Measurements from ENCODE around the gene AKAP9. TPM values are rescaled to one million over a fixed set of nuclear protein-coding genes. Genes with fewer than 3 reads are reported as not detected.
"Not testable (repeated sequence)": the region's sequence is repeated elsewhere in the genome, so short reads cannot be mapped to it uniquely, and the experiment has no call there.

Gene AKAP9
- total RNA-seq, 2 experiments from 2014 or later, result 25.3 to 25.4 TPM

DNA sequence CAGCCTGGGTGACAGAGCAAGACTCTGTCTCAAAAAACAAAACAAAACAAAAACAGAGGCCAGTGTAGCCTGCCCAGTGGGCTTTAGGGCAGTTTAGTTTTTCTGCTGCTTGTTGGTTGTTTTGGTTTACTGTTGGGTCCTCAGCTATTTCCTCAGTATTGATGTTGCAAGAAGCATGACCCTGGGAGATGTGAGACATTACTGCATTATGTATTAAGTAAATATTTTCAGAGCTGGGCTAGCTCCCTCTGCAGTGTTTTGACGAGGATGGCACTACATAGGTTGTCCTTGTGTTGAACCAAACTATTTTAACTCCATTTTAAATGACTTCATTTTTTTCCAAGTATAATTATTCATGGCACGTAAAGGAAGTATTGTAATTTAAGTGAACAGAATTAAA lies 4.8 kb downstream of the AKAP9 start:
- ATAC-seq (no peak), DNase-seq (no peak)
- POLR2A ChIA-PET, result no interaction called here
- no peak overlapping the region for H3K4me3 Mint-ChIP-seq
- no peak overlapping the region for H3K27ac Mint-ChIP-seq
- CTCF ChIA-PET, result interaction anchor here (0.8 kb wide), 1 partner anchor 502 kb away, joined by 3 read pairs; the partner anchor contains the start of gene GATAD1
- intact Hi-C loops (cut with DNase I, micrococcal nuclease), result loop anchor here in 1 of 2 experiments (10.0 kb wide), 1 partner anchor 1601 kb away; the partner anchor contains the start of gene GTPBP10
- no peaks in the 10 kb centered on the region for H3K27me3 Mint-ChIP-seq
- H3K36me3 Mint-ChIP-seq (ENCODE audit: low read depth), result peaks cover 14% of the 10 kb centered on the region
- peaks cover 44% of the 10 kb centered on the region for H3K4me1 Mint-ChIP-seq
- H3K9me3 Mint-ChIP-seq (ENCODE audit: low read depth), result peaks cover 4% of the 10 kb centered on the region

DNA sequence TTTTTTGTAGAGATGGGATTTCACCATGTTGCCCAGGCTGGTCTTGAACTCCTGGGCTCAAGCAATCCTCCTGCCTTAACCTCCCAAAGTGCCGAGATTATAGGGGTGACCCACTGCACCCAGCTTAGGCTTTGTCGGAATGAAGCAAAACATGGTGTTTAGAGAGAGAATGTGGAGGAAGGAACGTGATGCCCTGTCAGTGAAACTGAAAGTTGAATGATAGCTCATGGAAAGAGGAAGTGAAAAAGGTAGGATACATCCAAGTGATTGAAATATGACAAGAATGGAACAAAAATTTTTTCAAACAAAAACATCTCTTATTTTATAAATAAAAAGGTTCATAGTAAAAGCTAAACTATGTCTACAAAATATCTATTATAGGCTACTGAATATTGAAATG lies 5.9 kb downstream of the AKAP9 start:
- intact Hi-C loops (cut with DNase I, micrococcal nuclease), result loop anchor here in 1 of 2 experiments (10.0 kb wide), 1 partner anchor 1602 kb away; the partner anchor contains the start of gene GTPBP10

DNA sequence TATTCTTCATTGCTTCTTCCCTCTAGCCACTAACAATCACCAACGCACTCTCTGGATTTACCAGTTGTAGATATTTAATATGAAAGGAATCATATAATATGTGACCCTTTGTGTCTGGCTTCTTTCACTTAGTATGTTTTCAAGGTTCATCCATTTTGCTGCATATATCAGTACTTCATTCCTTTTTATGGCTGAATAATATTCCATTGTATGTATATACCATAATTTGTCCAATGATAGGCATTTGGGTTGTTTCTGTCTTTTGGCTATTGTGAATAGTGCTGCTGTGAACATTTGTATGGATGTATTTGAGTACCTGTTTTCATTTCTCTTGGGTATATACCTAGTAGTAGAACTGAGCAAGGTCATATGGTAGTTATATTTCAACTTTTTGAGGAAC lies 7.3 kb downstream of the AKAP9 start:
- CTCF ChIA-PET, result no interaction called here
- Mint-ChIP-seq H3K9me3 (ENCODE audit: low read depth) (peaks cover 4% of the 10 kb centered on the region), H3K27ac (no peak overlapping the region), H3K4me3 (no peak overlapping the region), H3K4me1 (peaks cover 38% of the 10 kb centered on the region), H3K36me3 (ENCODE audit: low read depth) (peaks cover 14% of the 10 kb centered on the region), H3K27me3 (no peaks in the 10 kb centered on the region)
- POLR2A ChIA-PET, result no interaction called here
- ATAC-seq (no peak), DNase-seq (no peak)
- intact Hi-C loops (cut with DNase I, micrococcal nuclease), result loop anchor here in 1 of 2 experiments (10.0 kb wide), 1 partner anchor 1603 kb away; the partner anchor contains the start of gene GTPBP10

More for the DNA sequence above, 5.9 kb downstream of the AKAP9 start:
- ChIA-PET CTCF (interaction anchor here (0.5 to 1.4 kb wide), 4 partner anchors 8 to 501 kb away, joined by 3 to 4 read pairs (median 4); partner anchors contain the start of genes GATAD1 and MTERF1), POLR2A (no interaction called here)
- Mint-ChIP-seq H3K4me1 (peaks cover 42% of the 10 kb centered on the region), H3K27ac (no peak overlapping the region), H3K9me3 (ENCODE audit: low read depth) (peaks cover 4% of the 10 kb centered on the region), H3K4me3 (no peak overlapping the region), H3K36me3 (ENCODE audit: low read depth) (peaks cover 11% of the 10 kb centered on the region), H3K27me3 (no peaks in the 10 kb centered on the region)
- ATAC-seq (no peak), DNase-seq (no peak)

DNA sequence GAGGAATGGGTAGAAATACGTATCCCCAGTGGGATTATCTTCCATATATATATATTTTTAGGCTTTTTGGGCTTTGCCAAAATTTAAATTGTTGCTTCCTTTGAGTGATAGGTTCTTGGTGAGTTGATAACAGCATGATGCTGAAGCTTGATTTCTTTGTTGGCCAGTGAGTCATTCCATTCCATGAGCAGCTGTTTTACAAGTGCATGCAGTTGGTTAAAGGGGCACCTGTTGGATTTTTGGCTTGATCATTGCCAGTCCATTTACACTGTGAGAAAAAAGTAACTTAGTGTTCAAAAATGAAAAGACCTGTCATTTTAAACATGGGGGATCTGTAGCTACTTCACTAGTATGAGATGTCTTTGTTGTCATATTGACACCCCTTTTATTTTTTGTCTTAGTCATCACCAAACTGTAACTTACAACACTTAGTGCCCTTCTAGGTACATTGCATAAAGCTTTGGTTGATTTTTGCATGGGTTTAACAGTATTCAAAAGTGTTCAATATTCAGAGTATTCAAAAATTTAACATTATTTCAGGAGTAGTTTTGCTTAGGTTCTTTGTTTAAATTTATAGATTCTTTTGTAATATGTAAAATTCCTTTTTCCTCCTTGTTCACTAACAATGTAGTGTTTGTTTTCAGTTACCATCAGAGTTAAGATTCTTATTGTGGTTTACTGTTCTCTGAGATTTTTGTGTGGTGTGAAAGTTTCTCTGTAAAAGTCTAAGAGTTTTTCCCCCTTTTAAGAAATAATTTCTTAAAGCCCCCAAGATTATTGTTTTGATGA lies 8.8 kb downstream of the AKAP9 start:
- intact Hi-C loops (cut with DNase I, micrococcal nuclease), result loop anchor here in 1 of 2 experiments (10.0 kb wide), 1 partner anchor 1605 kb away; the partner anchor contains the start of gene GTPBP10
- Mint-ChIP-seq H3K27me3 (no peaks in the 10 kb centered on the region), H3K9me3 (ENCODE audit: low read depth) (peaks cover 4% of the 10 kb centered on the region), H3K36me3 (ENCODE audit: low read depth) (peaks cover 15% of the 10 kb centered on the region), H3K4me3 (no peak overlapping the region), H3K27ac (no peak overlapping the region), H3K4me1 (peaks cover 37% of the 10 kb centered on the region)
- ATAC-seq (peak; percentile 61), DNase-seq (no peak)
- ChIA-PET POLR2A (no interaction called here), CTCF (no interaction called here)

DNA sequence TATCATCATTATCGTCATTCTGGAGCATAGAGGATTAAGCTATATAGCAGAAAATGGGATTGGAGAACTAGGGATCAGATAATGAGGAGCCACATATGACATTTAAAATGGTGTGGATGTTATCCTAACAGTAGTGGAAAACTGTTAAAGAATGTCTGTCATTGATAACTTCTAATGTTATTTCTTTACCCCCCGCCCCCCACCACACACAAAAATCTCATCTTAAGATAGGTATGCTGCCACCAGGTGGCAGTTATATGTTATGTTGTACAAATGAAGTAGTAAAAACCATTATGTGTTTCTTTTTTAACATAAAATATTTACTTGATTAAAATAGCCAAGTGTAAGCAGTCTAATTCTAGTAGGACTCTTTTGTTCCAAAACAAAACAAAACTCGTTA lies 13.0 kb downstream of the AKAP9 start:
- DNase-seq (no peak), ATAC-seq (no peak)
- CTCF ChIA-PET, result interaction anchor here (1.0 to 1.2 kb wide), 2 partner anchors 12 to 74 kb away, joined by 3 read pairs; partner anchors contain the start of gene MTERF1
- Mint-ChIP-seq H3K4me3 (no peak overlapping the region), H3K9me3 (ENCODE audit: low read depth) (no peaks in the 10 kb centered on the region), H3K27me3 (no peaks in the 10 kb centered on the region), H3K4me1 (peaks cover 19% of the 10 kb centered on the region), H3K27ac (no peak overlapping the region), H3K36me3 (ENCODE audit: low read depth) (peaks cover 6% of the 10 kb centered on the region)
- intact Hi-C loops (cut with DNase I, micrococcal nuclease), result no loop called here
- POLR2A ChIA-PET, result interaction anchor here (0.7 kb wide), 1 partner anchor 57 kb away, joined by 4 read pairs; no protein-coding TSS in a partner anchor

DNA sequence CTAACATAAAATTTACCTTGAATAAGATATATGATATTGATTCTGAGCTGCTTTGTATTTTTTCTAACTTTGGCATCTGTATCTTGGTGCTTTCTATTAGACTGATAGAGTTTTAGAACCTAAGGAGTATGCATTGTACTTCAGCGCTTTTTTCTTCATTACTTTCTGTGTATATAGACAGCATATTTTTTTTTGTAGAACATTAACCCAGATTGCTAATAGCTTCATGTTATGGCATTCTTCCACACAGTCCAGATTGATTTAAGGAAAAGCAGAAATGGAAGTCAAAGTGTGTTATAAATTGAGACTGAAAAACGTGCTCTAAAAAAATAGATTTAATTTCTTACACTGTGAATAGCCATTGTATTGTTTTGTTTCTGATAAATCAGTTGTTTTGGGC lies 15.8 kb downstream of the AKAP9 start:
- peaks cover 10% of the 10 kb centered on the region for H3K4me1 Mint-ChIP-seq
- DNase-seq; H3K4me3 Mint-ChIP-seq; intact Hi-C loops (cut with DNase I, micrococcal nuclease); POLR2A ChIA-PET; H3K36me3 Mint-ChIP-seq (ENCODE audit: low read depth); H3K27ac Mint-ChIP-seq; H3K27me3 Mint-ChIP-seq; ATAC-seq; H3K9me3 Mint-ChIP-seq (ENCODE audit: low read depth); CTCF ChIA-PET: not testable (repeated sequence)

DNA sequence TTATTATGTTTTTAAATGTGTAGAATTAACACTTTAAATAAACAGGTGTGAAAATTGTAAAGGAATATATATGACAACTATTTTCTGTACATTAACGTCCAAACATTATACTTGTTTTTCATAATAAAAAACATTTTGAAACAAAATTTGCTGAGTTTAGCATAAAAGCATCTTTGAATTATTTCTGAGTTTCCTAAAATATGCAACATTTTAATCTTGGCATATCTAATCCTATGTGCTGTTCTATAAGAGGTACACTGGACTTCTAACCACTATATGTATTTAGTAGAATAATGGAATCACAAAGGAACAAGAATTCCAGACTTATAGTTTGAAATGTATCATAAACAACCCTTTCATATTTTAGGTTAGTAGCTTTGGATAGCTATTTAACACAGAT lies 16.6 kb downstream of the AKAP9 start:
- H3K36me3 Mint-ChIP-seq (ENCODE audit: low read depth), result peaks cover 4% of the 10 kb centered on the region

DNA sequence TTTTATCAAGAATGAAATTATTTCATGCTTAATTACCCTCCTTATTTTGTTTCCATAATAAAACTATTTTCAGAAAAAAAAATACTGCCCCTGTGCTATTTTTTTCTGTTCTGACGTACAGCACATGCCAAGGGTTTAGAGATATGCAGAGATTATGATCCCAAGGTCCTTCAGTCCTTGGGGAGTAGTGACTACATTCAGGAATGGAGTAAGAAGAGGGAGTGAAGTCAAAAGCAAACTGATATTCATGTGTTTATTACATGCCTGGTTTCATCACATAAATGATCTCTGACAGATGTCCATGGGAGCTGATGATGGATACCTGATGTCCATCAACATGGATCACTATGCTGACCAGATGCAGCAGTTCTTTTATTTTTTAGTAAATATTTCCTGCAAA lies 17.2 kb downstream of the AKAP9 start:
- CTCF ChIA-PET, result interaction anchor here (1.5 kb wide), 1 partner anchor 84 kb away, joined by 3 read pairs; no protein-coding TSS in a partner anchor
- H3K9me3 Mint-ChIP-seq (ENCODE audit: low read depth), result no peaks in the 10 kb centered on the region

More for the DNA sequence above, 16.6 kb downstream of the AKAP9 start:
- ChIA-PET CTCF (interaction anchor here (1.5 kb wide), 1 partner anchor 83 kb away, joined by 3 read pairs; no protein-coding TSS in a partner anchor), POLR2A (no interaction called here)
- Mint-ChIP-seq H3K4me3 (no peak overlapping the region), H3K27me3 (no peaks in the 10 kb centered on the region), H3K4me1 (peaks cover 8% of the 10 kb centered on the region), H3K9me3 (ENCODE audit: low read depth) (no peaks in the 10 kb centered on the region), H3K27ac (no peak overlapping the region)
- ATAC-seq (no peak), DNase-seq (no peak)
- intact Hi-C loops (cut with DNase I, micrococcal nuclease), result no loop called here

DNA sequence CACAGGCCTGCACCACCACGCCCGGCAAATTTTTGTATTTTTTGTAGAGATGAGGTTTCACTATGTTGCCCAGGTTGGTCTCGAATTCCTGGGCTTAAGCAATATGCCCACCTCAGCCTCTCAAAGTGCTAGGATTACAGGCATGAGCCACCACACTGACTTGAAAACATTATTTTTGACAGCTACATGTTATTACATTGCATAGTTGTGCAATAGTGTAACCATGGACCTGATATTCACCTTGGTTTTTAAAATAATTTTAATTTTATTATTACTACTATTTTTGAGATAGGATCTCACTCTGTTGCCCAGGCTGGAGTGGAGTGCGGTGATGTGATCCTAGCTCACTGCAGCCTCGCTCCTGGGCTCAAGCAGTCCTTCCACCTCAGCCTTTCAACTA lies 18.4 kb downstream of the AKAP9 start:
- H3K9me3 Mint-ChIP-seq (ENCODE audit: low read depth), result no peaks in the 10 kb centered on the region
- no peak overlapping the region for H3K4me3 Mint-ChIP-seq
- intact Hi-C loops (cut with DNase I, micrococcal nuclease), result no loop called here
- H3K27ac Mint-ChIP-seq, result no peak overlapping the region
- H3K27me3 Mint-ChIP-seq, result no peaks in the 10 kb centered on the region
- ChIA-PET CTCF (interaction anchor here (0.7 kb wide), 1 partner anchor 16 kb away, joined by 3 read pairs; no protein-coding TSS in a partner anchor), POLR2A (no interaction called here)
- ATAC-seq, result no peak
- no peak for DNase-seq
- H3K4me1 Mint-ChIP-seq, result peaks cover 5% of the 10 kb centered on the region
- H3K36me3 Mint-ChIP-seq (ENCODE audit: low read depth), result peaks cover 2% of the 10 kb centered on the region

More for the DNA sequence above, 17.2 kb downstream of the AKAP9 start:
- peaks cover 4% of the 10 kb centered on the region for H3K36me3 Mint-ChIP-seq (ENCODE audit: low read depth)
- ATAC-seq (no peak), DNase-seq (no peak)
- H3K4me1 Mint-ChIP-seq, result peaks cover 7% of the 10 kb centered on the region
- H3K4me3 Mint-ChIP-seq, result no peak overlapping the region
- H3K27me3 Mint-ChIP-seq, result no peaks in the 10 kb centered on the region
- intact Hi-C loops (cut with DNase I, micrococcal nuclease), result no loop called here
- H3K27ac Mint-ChIP-seq, result no peak overlapping the region
- POLR2A ChIA-PET, result no interaction called here

DNA sequence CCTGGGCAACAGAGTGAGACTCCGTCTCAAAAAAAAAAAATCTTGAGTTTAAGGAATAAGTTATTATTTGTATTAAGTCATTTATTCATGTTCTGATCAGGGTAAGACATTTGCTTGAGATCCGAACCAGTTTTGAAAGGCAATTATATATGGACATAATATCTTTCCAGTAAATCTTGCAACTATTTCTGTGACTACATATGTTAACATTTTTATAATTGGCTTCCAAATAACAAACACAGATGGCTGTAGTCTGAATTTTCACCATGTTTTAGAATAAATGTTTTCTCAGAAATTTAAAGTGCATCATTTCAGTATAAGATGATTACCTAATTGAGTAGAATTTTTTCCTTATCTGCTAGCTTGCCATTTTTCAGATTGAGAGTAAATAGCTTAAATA lies 21.2 kb downstream of the AKAP9 start:
- peaks cover 3% of the 10 kb centered on the region for H3K9me3 Mint-ChIP-seq (ENCODE audit: low read depth)
- peaks cover 4% of the 10 kb centered on the region for H3K36me3 Mint-ChIP-seq (ENCODE audit: low read depth)
- H3K27ac Mint-ChIP-seq, result no peak overlapping the region
- ATAC-seq, result no peak
- no peak for DNase-seq
- H3K4me1 Mint-ChIP-seq, result peaks cover 17% of the 10 kb centered on the region
- H3K4me3 Mint-ChIP-seq, result no peak overlapping the region
- intact Hi-C loops (cut with DNase I, micrococcal nuclease), result no loop called here
- no peaks in the 10 kb centered on the region for H3K27me3 Mint-ChIP-seq
- ChIA-PET CTCF (no interaction called here), POLR2A (no interaction called here)

DNA sequence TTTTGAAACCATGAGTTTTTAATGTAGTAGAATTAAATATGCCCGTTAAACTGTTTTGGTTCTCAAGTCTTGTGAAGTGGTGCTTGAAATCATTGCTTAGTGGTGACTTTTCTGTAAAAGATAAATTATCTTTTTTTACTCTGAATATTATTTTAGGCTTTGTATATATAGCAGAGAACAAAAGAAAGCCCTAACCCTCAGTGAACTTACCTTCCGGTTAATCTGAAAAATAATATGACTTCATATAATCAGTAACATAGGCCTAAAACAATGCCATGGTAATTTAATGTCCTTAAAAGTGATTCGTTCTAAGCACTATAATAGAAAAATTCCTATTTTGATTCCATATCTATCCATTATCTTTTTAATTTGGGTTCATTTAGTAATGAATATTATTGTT lies 21.8 kb downstream of the AKAP9 start:
- CTCF ChIA-PET, result no interaction called here
- peaks cover 3% of the 10 kb centered on the region for H3K9me3 Mint-ChIP-seq (ENCODE audit: low read depth)
- intact Hi-C loops (cut with DNase I, micrococcal nuclease), result no loop called here

DNA sequence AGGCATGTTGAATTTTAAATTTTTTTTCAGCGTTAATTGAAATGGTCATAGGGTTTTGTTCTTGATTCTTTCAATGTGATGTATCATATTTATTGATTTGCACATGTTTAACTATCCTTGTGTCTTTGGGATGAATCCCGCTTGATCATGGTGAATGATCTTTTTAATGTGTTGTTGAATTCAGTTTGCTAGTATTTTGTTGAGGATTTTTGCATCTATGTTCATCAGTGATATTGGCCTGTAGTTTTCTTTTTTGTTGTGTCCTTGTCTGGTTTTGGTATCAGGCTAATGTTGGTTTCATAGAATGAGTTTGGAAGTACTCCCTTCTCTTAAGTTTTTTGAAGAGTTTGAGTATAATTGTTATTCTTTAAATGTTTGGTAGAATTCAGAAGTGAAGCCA lies 26.9 kb downstream of the AKAP9 start:
- ATAC-seq; H3K36me3 Mint-ChIP-seq (ENCODE audit: low read depth); H3K27me3 Mint-ChIP-seq; POLR2A ChIA-PET; H3K4me3 Mint-ChIP-seq; DNase-seq; intact Hi-C loops (cut with DNase I, micrococcal nuclease); H3K9me3 Mint-ChIP-seq (ENCODE audit: low read depth); CTCF ChIA-PET; H3K27ac Mint-ChIP-seq: not testable (repeated sequence)
- peaks cover 54% of the 10 kb centered on the region for H3K4me1 Mint-ChIP-seq

More for the DNA sequence above, 21.8 kb downstream of the AKAP9 start:
- no peaks in the 10 kb centered on the region for H3K27me3 Mint-ChIP-seq
- no peak for DNase-seq
- no peak overlapping the region for H3K4me3 Mint-ChIP-seq
- H3K36me3 Mint-ChIP-seq (ENCODE audit: low read depth), result peaks cover 4% of the 10 kb centered on the region
- peaks cover 21% of the 10 kb centered on the region for H3K4me1 Mint-ChIP-seq
- POLR2A ChIA-PET, result no interaction called here
- ATAC-seq, result no peak
- H3K27ac Mint-ChIP-seq, result no peak overlapping the region

All from activated CD4-positive, alpha-beta T cell treated with anti-CD3 and anti-CD28 coated beads for 36 hours (primary cell).